Neural progenitor cell (in vitro differentiated cells): ENCODE results near the gene FBXO27.

Source experiments
- CTCF ChIP-seq: fragments of 200-600 bp; sonication (generic); IDR thresholded peaks from 2 replicates; pipeline ENCODE4 v1.5.1; 2017; ENCODE audit warnings: antibody characterized with exemption, mild to moderate bottlenecking
- EZH2phosphoT487 ChIP-seq: fragments of 200-600 bp; sonication (generic); IDR thresholded peaks from 2 replicates; pipeline ENCODE4 v1.6.1; 2017; ENCODE audit warnings: antibody characterized with exemption

GRCh38 chr19:39067104-39067503 lies 34.8 kb upstream of the FBXO27 start:
- TF ChIP-seq CTCF, result no peak
- no peak for TF ChIP-seq EZH2phosphoT487
